Fibroblast of mammary gland (primary cell): ENCODE results near the gene MAN1B1.

Experiments used
- DNase-seq: peaks from one replicate; pipeline ENCODE4 v3.0.0-alpha.2; 2010; ENCODE audit warnings: low read depth
- H3K4me3 ChIP-seq: 2 replicates; pipeline ENCODE4 v1.5.1; 2011; ENCODE audit warnings: low read depth, mild to moderate bottlenecking, low read length, moderate library complexity; ENCODE audit not compliant: control insufficient read depth
- TF ChIP-seq, protein P1 (sequence below): conservative IDR thresholded peaks from 2 replicates; pipeline ENCODE4 v1.5.1; 2011; ENCODE audit warnings: low read depth, low read length, inconsistent platforms; ENCODE audit not compliant: control insufficient read depth, insufficient read depth

MAN1B1 gene

DNA sequence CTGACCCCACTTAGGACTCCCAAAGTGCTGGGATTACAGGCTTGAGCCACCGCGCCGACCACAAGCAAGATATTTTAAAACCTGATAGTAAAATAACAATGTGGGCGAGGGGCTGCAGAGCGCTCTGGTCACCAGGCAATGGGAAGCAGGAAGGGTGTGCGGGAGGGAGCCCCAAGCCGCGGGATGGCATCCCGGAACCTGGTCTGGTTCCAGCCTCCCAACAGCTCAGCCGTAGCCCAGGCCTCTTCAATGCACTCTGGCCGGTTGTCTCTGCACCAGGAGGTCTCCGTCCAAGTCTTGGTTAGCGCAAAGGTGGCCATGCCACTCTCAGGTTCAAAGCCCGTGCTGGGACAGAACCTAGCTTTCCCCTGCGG, 10.2 kb upstream of the MAN1B1 start:
- H3K4me3 ChIP-seq: peak overlapping the region; percentile 39
- TF ChIP-seq, protein P1, sequence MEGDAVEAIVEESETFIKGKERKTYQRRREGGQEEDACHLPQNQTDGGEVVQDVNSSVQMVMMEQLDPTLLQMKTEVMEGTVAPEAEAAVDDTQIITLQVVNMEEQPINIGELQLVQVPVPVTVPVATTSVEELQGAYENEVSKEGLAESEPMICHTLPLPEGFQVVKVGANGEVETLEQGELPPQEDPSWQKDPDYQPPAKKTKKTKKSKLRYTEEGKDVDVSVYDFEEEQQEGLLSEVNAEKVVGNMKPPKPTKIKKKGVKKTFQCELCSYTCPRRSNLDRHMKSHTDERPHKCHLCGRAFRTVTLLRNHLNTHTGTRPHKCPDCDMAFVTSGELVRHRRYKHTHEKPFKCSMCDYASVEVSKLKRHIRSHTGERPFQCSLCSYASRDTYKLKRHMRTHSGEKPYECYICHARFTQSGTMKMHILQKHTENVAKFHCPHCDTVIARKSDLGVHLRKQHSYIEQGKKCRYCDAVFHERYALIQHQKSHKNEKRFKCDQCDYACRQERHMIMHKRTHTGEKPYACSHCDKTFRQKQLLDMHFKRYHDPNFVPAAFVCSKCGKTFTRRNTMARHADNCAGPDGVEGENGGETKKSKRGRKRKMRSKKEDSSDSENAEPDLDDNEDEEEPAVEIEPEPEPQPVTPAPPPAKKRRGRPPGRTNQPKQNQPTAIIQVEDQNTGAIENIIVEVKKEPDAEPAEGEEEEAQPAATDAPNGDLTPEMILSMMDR: no peak
- no peak for DNase-seq

DNA sequence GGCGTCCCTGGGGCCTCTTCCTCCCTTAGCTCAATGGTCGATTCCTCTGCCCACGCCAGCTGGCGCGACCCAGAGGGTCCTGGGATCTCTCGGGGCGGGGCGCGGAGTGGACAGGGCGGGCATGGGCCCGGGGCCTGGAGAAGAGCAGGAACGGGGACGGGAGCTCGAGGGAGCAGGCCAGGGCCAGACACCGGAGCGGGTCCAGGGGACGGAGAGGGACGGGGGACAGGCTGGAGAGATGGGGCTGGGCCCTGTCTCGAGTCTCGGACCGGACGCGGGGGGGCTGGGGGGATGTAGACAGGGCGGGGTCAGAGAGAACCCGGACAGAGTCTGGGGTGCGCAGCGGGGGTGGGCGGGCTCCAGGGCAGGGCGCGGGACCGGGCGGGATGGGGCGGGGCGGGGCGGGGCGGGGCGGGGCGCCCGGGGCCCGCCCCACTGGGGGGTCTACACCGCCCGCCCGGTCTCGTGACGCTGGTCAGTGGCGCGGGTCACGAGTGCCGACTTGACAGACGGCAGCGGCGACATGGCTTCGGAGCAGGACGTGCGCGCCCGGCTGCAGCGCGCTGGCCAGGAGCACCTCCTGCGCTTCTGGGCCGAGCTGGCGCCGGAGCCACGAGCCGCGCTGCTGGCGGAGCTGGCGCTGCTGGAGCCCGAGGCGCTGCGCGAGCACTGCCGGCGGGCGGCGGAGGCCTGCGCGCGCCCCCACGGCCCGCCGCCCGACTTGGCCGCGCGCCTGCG, 9.6 kb upstream of the MAN1B1 start, which contains the start of gene UAP1L1:
UAP1L1 (plus strand) TSS at position 508 of the 738 bp plus-strand sequence; CDS start at position 524, 16 bp downstream.
- TF ChIP-seq, protein P1: no peak
- peak; percentile 52 for DNase-seq
- H3K4me3 ChIP-seq: peak within 1 kb of the TSS; percentile 63

DNA sequence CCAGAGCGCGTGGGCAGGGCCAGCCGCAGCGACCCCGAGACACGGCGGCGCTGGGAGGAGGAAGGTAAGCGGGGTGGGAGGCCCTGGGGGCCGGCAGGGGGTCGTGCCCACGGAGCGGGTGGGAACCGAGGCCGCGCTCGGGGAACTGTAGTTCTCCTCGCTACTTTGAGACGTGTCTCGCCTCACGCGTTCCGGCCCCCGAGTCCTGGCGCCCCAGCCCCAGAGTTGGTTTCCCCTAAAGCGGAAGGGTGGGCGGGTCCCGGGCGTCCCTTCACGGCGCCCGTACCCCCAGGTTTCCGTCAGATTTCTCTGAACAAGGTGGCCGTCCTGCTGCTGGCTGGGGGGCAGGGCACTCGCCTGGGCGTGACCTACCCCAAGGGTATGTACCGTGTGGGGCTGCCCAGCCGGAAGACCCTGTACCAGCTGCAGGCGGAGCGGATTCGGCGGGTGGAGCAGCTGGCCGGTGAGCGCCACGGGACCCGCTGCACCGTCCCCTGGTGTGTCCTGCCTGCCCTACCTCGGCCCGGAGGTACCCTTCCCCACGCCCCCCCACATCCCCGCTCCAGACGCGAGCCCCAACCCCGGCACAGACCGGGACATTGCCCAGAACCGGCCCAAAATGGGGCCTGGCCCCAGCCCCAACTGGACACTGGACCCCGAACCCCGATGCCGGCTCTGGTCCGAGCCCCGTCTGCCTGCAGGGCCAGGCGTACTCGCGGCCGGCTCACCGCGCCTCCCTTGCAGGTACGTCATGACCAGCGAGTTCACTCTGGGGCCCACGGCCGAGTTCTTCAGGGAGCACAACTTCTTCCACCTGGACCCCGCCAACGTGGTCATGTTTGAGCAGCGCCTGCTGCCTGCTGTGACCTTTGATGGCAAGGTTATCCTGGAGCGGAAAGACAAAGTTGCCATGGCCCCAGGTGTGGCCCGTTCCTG, 8.8 kb upstream of the MAN1B1 start:
- peak overlapping the region; percentile 63 for H3K4me3 ChIP-seq
- DNase-seq: no peak
- TF ChIP-seq, protein P1: no peak

- H3K4me3 ChIP-seq: peak overlapping the region; percentile 63
- TF ChIP-seq, protein P1: no peak
- no peak for DNase-seq
Measured at GRCh38 chr9:137078701-137079400, 7.9 kb upstream of the MAN1B1 start.

GRCh38 chr9:137079401-137079787, 7.4 kb upstream of the MAN1B1 start:
- H3K4me3 ChIP-seq: no peak overlapping the region
- TF ChIP-seq, protein P1: no peak
- DNase-seq: no peak

DNA sequence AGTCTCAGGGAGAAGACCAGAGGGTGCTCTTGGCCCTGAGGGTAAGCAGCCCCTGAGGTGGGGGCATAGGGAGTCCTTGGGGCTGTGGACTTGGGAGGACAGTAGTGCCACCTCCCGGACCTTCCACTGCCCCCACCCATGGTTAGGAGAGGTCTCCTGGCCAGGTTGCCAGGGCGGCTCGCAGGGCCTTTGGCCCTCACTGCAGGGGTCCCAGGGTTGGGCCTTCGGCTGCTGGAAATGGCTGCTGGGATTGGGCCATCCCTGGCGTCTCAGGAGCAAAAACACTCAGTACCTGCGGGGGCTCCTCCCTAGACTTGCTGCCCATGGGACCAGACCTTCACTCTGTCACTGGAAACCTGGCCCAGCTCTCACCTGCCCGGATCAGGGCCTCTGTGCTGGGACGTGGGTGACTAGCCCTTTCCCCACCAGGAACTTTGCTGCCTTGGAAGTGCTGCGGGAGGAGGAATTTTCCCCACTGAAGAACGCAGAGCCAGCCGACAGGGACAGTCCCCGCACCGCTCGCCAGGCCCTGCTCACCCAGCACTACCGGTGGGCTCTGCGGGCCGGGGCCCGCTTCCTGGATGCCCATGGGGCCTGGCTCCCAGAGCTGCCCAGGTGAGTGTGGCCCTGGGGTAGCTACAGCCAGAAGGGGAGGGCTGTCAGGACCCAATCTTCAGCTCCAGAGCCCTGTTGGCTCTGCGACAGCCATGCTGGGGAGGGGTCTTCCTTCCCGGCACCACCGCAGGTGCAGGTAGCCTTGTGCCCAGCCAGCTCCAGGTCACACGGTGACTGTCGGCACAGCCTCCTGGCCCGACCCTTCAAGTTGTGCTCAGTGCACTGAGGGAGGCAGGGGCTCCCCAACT, 6.3 kb upstream of the MAN1B1 start:
- H3K4me3 ChIP-seq: no peak overlapping the region
- no peak for DNase-seq
- TF ChIP-seq, protein P1: no peak
